ENCODE data around the gene COL6A1.

The COL6A1 gene

GRCh38 chr21:45947296-45947695 lies 34.3 kb upstream of the COL6A1 start:
- ChIA-PET POLR2A (no interaction called here), CTCF (no interaction called here)
- H3K36me3 ChIP-seq (ENCODE audit: control insufficient read depth in 4 of 4, insufficient read depth in 4 of 4, low read length in 3 of 4), result no peaks in the 10 kb centered on the region
- no peak overlapping the region for H3K27ac ChIP-seq (ENCODE audit: insufficient read depth in 1 of 2, low read depth in 1 of 2, low read length in 2 of 2, poor library complexity in 1 of 2, severe bottlenecking in 2 of 2)
- no peak overlapping the region for H3K4me3 ChIP-seq (ENCODE audit: control insufficient read depth in 1 of 7, extremely low read depth in 1 of 7, insufficient read depth in 4 of 7, low read depth in 2 of 7, low read length in 6 of 7)
- WGBS (ENCODE audit: insufficient coverage), result 97% methylated on average over 16 of the region's 16 CpGs
- no peak for DNase-seq
- H3K9me3 ChIP-seq (ENCODE audit: control extremely low read depth in 1 of 5, control insufficient read depth in 4 of 5, insufficient read depth in 2 of 5, low read depth in 1 of 5, low read length in 4 of 5), result peaks cover 0 to 4% (median 0%) of the 10 kb centered on the region in 5 experiments
- H3K4me1 ChIP-seq (ENCODE audit: control extremely low read depth in 1 of 4, control insufficient read depth in 4 of 4, insufficient read depth in 4 of 4, low read length in 3 of 4), result no peaks in the 10 kb centered on the region
- H3K27me3 ChIP-seq (replicated peaks in 2 of 5; ENCODE audit: control insufficient read depth in 4 of 5, insufficient read depth in 5 of 5, low read length in 4 of 5), result peaks cover 0 to 20% (median 0%) of the 10 kb centered on the region in 5 experiments

GRCh38 chr21:45947716-45948255 lies 33.8 kb upstream of the COL6A1 start:
- Histone ChIP-seq H3K27me3 (replicated peaks in 2 of 5; ENCODE audit: control insufficient read depth in 4 of 5, insufficient read depth in 5 of 5, low read length in 4 of 5) (peaks cover 0 to 20% (median 0%) of the 10 kb centered on the region in 5 experiments), H3K27ac (ENCODE audit: insufficient read depth in 1 of 2, low read depth in 1 of 2, low read length in 2 of 2, poor library complexity in 1 of 2, severe bottlenecking in 2 of 2) (no peak overlapping the region), H3K4me1 (ENCODE audit: control extremely low read depth in 1 of 4, control insufficient read depth in 4 of 4, insufficient read depth in 4 of 4, low read length in 3 of 4) (no peaks in the 10 kb centered on the region), H3K4me3 (ENCODE audit: control insufficient read depth in 1 of 7, extremely low read depth in 1 of 7, insufficient read depth in 4 of 7, low read depth in 2 of 7, low read length in 6 of 7) (no peak overlapping the region), H3K36me3 (ENCODE audit: control insufficient read depth in 4 of 4, insufficient read depth in 4 of 4, low read length in 3 of 4) (no peaks in the 10 kb centered on the region), H3K9me3 (ENCODE audit: control extremely low read depth in 1 of 5, control insufficient read depth in 4 of 5, insufficient read depth in 2 of 5, low read depth in 1 of 5, low read length in 4 of 5) (peaks cover 0 to 4% (median 0%) of the 10 kb centered on the region in 5 experiments)
- CTCF ChIA-PET, result no interaction called here
- no peak for DNase-seq
- WGBS (ENCODE audit: insufficient coverage), result 97% methylated on average over 13 of the region's 16 CpGs
- POLR2A ChIA-PET, result no interaction called here

GRCh38 chr21:45948576-45949141 lies 32.9 kb upstream of the COL6A1 start:
- WGBS (ENCODE audit: insufficient coverage), result 85% methylated on average over 26 of the region's 29 CpGs
- CTCF ChIA-PET, result no interaction called here
- no peak overlapping the region for H3K27ac ChIP-seq (ENCODE audit: insufficient read depth in 1 of 2, low read depth in 1 of 2, low read length in 2 of 2, poor library complexity in 1 of 2, severe bottlenecking in 2 of 2)
- H3K27me3 ChIP-seq (replicated peaks in 2 of 5; ENCODE audit: control insufficient read depth in 4 of 5, insufficient read depth in 5 of 5, low read length in 4 of 5), result peaks cover 0 to 22% (median under 1%) of the 10 kb centered on the region in 5 experiments
- no peaks in the 10 kb centered on the region for H3K36me3 ChIP-seq (ENCODE audit: control insufficient read depth in 4 of 4, insufficient read depth in 4 of 4, low read length in 3 of 4)
- H3K4me3 ChIP-seq (ENCODE audit: control insufficient read depth in 1 of 7, extremely low read depth in 1 of 7, insufficient read depth in 4 of 7, low read depth in 2 of 7, low read length in 6 of 7), result no peak overlapping the region
- H3K9me3 ChIP-seq (ENCODE audit: control extremely low read depth in 1 of 5, control insufficient read depth in 4 of 5, insufficient read depth in 2 of 5, low read depth in 1 of 5, low read length in 4 of 5), result peaks cover 0 to 4% (median 0%) of the 10 kb centered on the region in 5 experiments
- no peaks in the 10 kb centered on the region for H3K4me1 ChIP-seq (ENCODE audit: control extremely low read depth in 1 of 4, control insufficient read depth in 4 of 4, insufficient read depth in 4 of 4, low read length in 3 of 4)
- DNase-seq, result no peak
- POLR2A ChIA-PET, result no interaction called here

DNA sequence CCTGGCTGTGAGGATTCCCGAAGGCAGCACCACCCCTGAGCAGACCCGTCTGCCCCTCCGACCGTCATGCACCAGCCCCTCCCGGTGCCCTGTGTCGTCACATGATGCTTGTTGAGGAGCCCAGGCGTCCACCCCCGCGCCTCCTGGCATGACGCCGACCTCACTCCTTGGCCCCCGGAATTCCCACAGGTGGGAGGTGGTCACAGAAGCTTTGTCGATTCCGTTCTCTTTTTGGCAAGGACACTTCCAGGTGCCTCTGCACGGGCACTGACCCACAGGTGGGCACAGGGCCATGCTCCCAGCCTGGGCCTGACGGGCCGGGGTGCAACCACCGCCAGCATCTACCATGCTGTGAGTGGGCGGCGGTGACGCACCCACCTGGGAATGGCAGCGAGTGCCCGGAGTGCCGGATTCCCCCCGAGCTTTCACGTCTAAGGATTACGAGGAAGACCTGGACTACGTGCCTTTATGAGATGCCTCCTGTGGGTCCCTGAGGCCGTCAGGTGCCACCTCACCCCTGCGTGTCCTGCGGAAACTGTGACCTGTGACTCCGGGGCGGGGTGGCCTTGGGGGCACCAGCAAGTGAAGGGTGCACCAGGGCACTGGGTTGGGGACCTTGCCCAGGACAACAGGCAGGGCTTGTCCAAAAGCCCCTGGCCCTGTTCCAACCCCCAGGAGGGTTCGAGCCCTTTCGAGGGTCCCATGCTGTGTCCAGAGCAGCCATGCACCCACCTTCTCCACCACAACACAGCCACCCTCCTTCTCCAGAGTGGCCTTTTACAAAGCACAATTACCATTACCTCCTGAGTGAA lies 31.4 kb upstream of the COL6A1 start:
- Histone ChIP-seq H3K36me3 (ENCODE audit: control insufficient read depth in 4 of 4, insufficient read depth in 4 of 4, low read length in 3 of 4) (no peaks in the 10 kb centered on the region), H3K9me3 (ENCODE audit: control extremely low read depth in 1 of 5, control insufficient read depth in 4 of 5, insufficient read depth in 2 of 5, low read depth in 1 of 5, low read length in 4 of 5) (peaks cover 0 to 4% (median 0%) of the 10 kb centered on the region in 5 experiments), H3K27ac (ENCODE audit: insufficient read depth in 1 of 2, low read depth in 1 of 2, low read length in 2 of 2, poor library complexity in 1 of 2, severe bottlenecking in 2 of 2) (no peak overlapping the region), H3K4me3 (ENCODE audit: control insufficient read depth in 1 of 7, extremely low read depth in 1 of 7, insufficient read depth in 4 of 7, low read depth in 2 of 7, low read length in 6 of 7) (no peak overlapping the region), H3K4me1 (ENCODE audit: control extremely low read depth in 1 of 4, control insufficient read depth in 4 of 4, insufficient read depth in 4 of 4, low read length in 3 of 4) (no peaks in the 10 kb centered on the region), H3K27me3 (replicated peaks in 2 of 5; ENCODE audit: control insufficient read depth in 4 of 5, insufficient read depth in 5 of 5, low read length in 4 of 5) (peaks cover 0 to 25% (median 3%) of the 10 kb centered on the region in 5 experiments)
- WGBS (ENCODE audit: insufficient coverage), result 87% methylated on average over 28 of the region's 35 CpGs
- CTCF ChIA-PET, result interaction anchor here (0.8 kb wide), 1 partner anchor 22 kb away, joined by 3 read pairs; no protein-coding TSS in a partner anchor
- no peak for DNase-seq
- POLR2A ChIA-PET, result no interaction called here

- ChIA-PET CTCF (interaction anchor here (0.8 kb wide), 1 partner anchor 21 kb away, joined by 3 read pairs; no protein-coding TSS in a partner anchor), POLR2A (no interaction called here)
- peaks cover 0 to 27% (median 3%) of the 10 kb centered on the region in 5 experiments for H3K27me3 ChIP-seq (replicated peaks in 2 of 5; ENCODE audit: control insufficient read depth in 4 of 5, insufficient read depth in 5 of 5, low read length in 4 of 5)
- peaks cover 0 to 4% (median 0%) of the 10 kb centered on the region in 5 experiments for H3K9me3 ChIP-seq (ENCODE audit: control extremely low read depth in 1 of 5, control insufficient read depth in 4 of 5, insufficient read depth in 2 of 5, low read depth in 1 of 5, low read length in 4 of 5)
- WGBS (ENCODE audit: insufficient coverage), result 72% methylated on average over 15 of the region's 21 CpGs
- H3K4me1 ChIP-seq (ENCODE audit: control extremely low read depth in 1 of 4, control insufficient read depth in 4 of 4, insufficient read depth in 4 of 4, low read length in 3 of 4), result no peaks in the 10 kb centered on the region
- no peak overlapping the region for H3K27ac ChIP-seq (ENCODE audit: insufficient read depth in 1 of 2, low read depth in 1 of 2, low read length in 2 of 2, poor library complexity in 1 of 2, severe bottlenecking in 2 of 2)
- no peaks in the 10 kb centered on the region for H3K36me3 ChIP-seq (ENCODE audit: control insufficient read depth in 4 of 4, insufficient read depth in 4 of 4, low read length in 3 of 4)
- no peak overlapping the region for H3K4me3 ChIP-seq (ENCODE audit: control insufficient read depth in 1 of 7, extremely low read depth in 1 of 7, insufficient read depth in 4 of 7, low read depth in 2 of 7, low read length in 6 of 7)
- no peak for DNase-seq
These were observed 30.6 kb upstream of the COL6A1 start for GRCh38 chr21:45950740-45951515.

- DNase-seq, result no peak
- Histone ChIP-seq H3K9me3 (ENCODE audit: control extremely low read depth in 1 of 5, control insufficient read depth in 4 of 5, insufficient read depth in 2 of 5, low read depth in 1 of 5, low read length in 4 of 5) (peaks cover 0 to 4% (median 0%) of the 10 kb centered on the region in 5 experiments), H3K4me1 (ENCODE audit: control extremely low read depth in 1 of 4, control insufficient read depth in 4 of 4, insufficient read depth in 4 of 4, low read length in 3 of 4) (no peaks in the 10 kb centered on the region), H3K27me3 (replicated peaks in 2 of 5; ENCODE audit: control insufficient read depth in 4 of 5, insufficient read depth in 5 of 5, low read length in 4 of 5) (peaks cover 0 to 27% (median 3%) of the 10 kb centered on the region in 5 experiments), H3K27ac (ENCODE audit: insufficient read depth in 1 of 2, low read depth in 1 of 2, low read length in 2 of 2, poor library complexity in 1 of 2, severe bottlenecking in 2 of 2) (no peak overlapping the region), H3K36me3 (ENCODE audit: control insufficient read depth in 4 of 4, insufficient read depth in 4 of 4, low read length in 3 of 4) (no peaks in the 10 kb centered on the region), H3K4me3 (ENCODE audit: control insufficient read depth in 1 of 7, extremely low read depth in 1 of 7, insufficient read depth in 4 of 7, low read depth in 2 of 7, low read length in 6 of 7) (no peak overlapping the region)
- ChIA-PET CTCF (no interaction called here), POLR2A (no interaction called here)
- WGBS (ENCODE audit: insufficient coverage), result 77% methylated on average over 15 of the region's 15 CpGs
These were observed 29.9 kb upstream of the COL6A1 start for GRCh38 chr21:45951676-45952075.
